Measurements from ENCODE around the gene AXIN2.

AXIN2 gene

GRCh38 chr17:65600518-65600917 lies 39.1 kb upstream of the AXIN2 start:
- H3K4me3 ChIP-seq (ENCODE audit: low read length), result no peak overlapping the region
- TF ChIP-seq CTCF (conservative IDR thresholded peaks at IDR 0.05; ENCODE audit: low read depth, low read length), result no peak
- DNase-seq (ENCODE audit: low read depth), result no peak

- no peak for TF ChIP-seq CTCF (conservative IDR thresholded peaks at IDR 0.05; ENCODE audit: low read depth, low read length)
- DNase-seq (ENCODE audit: low read depth), result no peak
- H3K4me3 ChIP-seq (ENCODE audit: low read length), result no peak overlapping the region
Measured at GRCh38 chr17:65599650-65600049, 38.2 kb upstream of the AXIN2 start.

- no peak for DNase-seq (ENCODE audit: low read depth)
- H3K4me3 ChIP-seq (ENCODE audit: low read length), result no peak overlapping the region
- no peak for TF ChIP-seq CTCF (conservative IDR thresholded peaks at IDR 0.05; ENCODE audit: low read depth, low read length)
Measured at GRCh38 chr17:65598746-65599145, 37.3 kb upstream of the AXIN2 start.

GRCh38 chr17:65595071-65595656 lies 33.7 kb upstream of the AXIN2 start:
- TF ChIP-seq CTCF (conservative IDR thresholded peaks at IDR 0.05; ENCODE audit: low read depth, low read length), result no peak
- no peak overlapping the region for H3K4me3 ChIP-seq (ENCODE audit: low read length)
- no peak for DNase-seq (ENCODE audit: low read depth)

GRCh38 chr17:65593855-65594845 lies 32.7 kb upstream of the AXIN2 start:
- H3K4me3 ChIP-seq (ENCODE audit: low read length), result peak overlapping the region; percentile 37
- no peak for TF ChIP-seq CTCF (conservative IDR thresholded peaks at IDR 0.05; ENCODE audit: low read depth, low read length)
- DNase-seq (ENCODE audit: low read depth), result peak; percentile 33

- no peak for TF ChIP-seq CTCF (conservative IDR thresholded peaks at IDR 0.05; ENCODE audit: low read depth, low read length)
- H3K4me3 ChIP-seq (ENCODE audit: low read length), result peak overlapping the region; percentile 37
- no peak for DNase-seq (ENCODE audit: low read depth)
Measured at GRCh38 chr17:65593092-65593854, 31.8 kb upstream of the AXIN2 start.
